ENCODE results near the gene NTPCR.

Gene NTPCR

DNA sequence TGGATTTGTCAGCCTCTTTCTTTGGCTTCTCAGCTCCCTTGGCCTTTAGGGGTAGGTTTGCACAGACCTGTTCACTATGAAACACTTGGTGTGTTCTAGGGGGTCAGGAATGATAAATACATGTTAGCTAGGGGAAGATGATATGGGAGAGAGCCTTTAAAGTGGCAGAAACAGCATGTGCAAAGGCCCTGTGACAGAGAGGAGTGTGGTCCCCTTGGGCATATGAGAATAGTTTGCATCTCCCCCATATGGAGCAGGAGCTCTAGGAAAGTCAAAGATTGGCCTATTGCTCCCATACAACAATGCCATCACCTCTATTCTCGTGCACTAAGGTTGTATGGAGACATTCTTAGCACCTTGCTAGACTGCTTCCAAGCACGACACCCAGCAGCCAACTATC lies 10.7 kb upstream of the NTPCR start:
- no peak for FAIRE-seq
- TF ChIP-seq, protein P1, sequence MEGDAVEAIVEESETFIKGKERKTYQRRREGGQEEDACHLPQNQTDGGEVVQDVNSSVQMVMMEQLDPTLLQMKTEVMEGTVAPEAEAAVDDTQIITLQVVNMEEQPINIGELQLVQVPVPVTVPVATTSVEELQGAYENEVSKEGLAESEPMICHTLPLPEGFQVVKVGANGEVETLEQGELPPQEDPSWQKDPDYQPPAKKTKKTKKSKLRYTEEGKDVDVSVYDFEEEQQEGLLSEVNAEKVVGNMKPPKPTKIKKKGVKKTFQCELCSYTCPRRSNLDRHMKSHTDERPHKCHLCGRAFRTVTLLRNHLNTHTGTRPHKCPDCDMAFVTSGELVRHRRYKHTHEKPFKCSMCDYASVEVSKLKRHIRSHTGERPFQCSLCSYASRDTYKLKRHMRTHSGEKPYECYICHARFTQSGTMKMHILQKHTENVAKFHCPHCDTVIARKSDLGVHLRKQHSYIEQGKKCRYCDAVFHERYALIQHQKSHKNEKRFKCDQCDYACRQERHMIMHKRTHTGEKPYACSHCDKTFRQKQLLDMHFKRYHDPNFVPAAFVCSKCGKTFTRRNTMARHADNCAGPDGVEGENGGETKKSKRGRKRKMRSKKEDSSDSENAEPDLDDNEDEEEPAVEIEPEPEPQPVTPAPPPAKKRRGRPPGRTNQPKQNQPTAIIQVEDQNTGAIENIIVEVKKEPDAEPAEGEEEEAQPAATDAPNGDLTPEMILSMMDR (IDR thresholded peaks at IDR 0.05; ENCODE audit: insufficient read depth, missing control alignments), result no peak
- DNase-seq (ENCODE audit: insufficient read length, low spot score), result no peak

DNA sequence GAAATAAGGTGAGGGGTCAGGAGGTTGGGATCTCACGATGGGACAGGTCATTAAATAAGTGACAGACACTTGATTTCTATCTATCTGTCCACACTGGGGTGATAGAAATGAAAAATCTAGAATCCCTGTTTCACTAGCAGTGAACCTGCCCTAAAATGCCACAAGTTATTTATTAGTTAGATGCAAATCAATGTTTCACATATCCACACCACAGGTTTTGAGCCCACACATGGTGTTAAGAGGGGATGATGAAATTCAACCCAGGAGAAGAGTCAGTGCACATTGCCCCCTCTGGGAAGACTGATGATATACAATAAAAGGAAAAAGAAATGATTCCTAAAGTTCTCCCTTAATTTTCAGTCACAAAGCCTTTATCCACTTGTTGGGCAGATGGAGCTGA lies 10.1 kb upstream of the NTPCR start:
- no peak for DNase-seq (ENCODE audit: insufficient read length, low spot score)
- FAIRE-seq, result no peak
- TF ChIP-seq, protein P1 (IDR thresholded peaks at IDR 0.05; ENCODE audit: insufficient read depth, missing control alignments), result no peak

DNA sequence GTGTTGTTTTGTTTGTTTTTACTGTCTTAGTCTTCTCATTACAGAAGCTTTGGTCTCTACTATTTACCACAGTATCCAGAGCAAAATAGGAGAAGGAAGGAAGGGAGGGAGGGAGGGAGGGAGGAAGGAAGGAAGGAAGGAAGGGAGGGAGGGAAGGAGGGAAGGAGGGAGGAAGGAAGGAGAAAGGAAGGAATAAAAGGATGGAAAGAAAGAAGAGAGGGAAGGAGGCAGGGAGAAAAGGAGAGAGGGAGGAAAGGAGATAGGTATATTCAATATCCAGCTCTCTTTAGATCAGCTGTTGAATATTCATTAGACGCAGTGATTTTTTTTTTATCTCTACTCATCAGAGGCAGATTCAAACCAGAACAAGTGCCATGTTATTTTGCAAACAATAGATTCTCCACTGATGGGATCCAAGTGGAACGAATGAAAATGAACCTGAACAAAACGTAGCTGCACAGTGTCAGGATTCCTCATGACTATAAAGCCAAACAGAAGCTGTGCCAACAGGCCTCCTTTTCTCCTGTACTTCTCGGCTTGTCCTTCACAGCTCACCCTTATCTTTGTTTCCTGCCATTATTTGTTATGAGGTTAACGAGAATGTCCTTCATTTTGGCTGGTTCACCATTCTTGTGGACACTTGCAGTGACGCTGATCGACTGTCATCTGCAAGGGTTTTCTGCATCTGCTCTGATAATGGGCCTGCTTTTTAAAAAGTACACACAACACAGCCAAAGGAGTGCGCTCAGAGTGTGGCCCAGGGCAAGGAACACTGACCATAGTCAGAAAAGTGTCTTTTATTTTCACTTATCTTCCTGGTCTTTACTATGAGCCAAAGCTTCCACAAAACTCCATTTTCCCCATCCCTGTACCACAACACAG lies 7.8 kb upstream of the NTPCR start:
- DNase-seq (ENCODE audit: insufficient read length, low spot score), result no peak
- TF ChIP-seq, protein P1 (IDR thresholded peaks at IDR 0.05; ENCODE audit: insufficient read depth, missing control alignments), result no peak
- FAIRE-seq, result no peak

DNA sequence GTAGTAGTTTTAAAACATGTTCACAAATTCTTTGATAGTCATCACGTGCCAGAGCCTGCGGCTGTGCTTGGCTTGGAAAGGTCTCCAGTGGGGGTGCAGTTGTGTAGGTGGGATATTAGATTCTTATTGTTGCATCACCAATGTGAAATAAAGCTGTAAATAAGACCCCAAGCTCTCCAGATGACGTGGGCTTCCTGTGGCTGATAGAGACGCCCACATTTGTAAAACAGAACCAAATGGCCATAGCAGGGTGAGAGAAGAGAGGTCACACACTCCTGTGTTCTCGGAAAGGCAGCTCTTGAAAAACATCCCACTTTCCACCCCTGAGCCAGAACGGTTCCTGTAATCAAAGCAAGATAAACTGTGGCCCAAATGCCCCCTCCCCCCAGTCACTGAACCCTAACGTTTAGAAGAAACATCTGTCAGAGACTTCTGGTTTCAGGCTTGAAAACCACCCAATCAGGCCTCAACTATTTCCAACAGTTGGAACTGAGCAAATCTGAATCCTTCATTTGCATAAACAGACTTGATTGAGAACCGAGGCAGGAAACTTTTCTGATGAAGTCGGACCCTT lies 6.6 kb upstream of the NTPCR start:
- DNase-seq (ENCODE audit: insufficient read length, low spot score) (no peak), FAIRE-seq (no peak)
- TF ChIP-seq, protein P1 (IDR thresholded peaks at IDR 0.05; ENCODE audit: insufficient read depth, missing control alignments), result no peak

DNA sequence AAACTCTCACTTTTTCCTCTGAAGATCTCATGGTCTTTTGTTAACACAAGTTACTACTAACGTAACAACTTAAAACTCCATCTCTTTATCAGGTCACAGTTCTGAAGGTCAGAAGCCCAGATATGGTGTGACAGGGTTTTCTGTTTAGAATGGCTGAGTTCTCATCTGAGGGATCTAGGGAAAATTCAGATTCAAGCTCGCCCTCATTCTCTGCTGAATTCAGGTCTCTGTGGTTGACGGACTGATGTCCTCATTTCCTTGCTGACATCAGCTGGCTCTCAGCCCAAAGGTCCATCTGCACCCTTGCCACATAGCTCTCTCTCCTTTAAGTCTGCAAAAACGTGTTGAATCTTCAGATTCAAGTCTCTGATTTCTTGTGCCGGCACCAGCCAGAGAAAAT lies 6.1 kb upstream of the NTPCR start:
- FAIRE-seq, result no peak
- no peak for DNase-seq (ENCODE audit: insufficient read length, low spot score)
- TF ChIP-seq, protein P1 (IDR thresholded peaks at IDR 0.05; ENCODE audit: insufficient read depth, missing control alignments), result no peak

DNA sequence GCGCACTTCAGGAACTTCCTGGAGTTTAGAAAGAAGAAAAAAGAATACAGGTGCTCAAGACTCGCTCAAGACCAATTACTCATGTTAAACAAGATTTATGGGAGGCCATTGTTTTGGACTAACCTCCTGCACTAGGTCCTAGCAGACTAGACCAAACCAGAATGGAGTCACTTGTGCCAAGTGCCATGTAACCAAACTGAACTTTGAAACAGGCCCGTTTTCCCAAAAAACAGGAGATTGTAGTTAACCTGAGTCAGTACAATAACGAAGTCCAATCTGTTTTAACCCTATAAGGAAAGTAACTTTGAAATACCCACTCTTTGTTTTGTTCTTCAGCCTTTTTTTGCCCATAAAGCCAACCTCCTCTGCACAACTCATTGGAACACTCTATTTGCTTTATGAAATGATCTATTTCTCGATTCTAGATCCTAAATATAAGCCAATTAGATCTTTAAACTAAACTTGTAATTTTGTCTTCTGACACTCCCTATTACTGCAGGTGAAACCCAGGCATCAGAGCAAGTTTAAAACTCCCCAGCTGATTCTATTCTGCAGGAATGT lies 695 bp upstream of the NTPCR start:
- TF ChIP-seq, protein P1 (IDR thresholded peaks at IDR 0.05; ENCODE audit: insufficient read depth, missing control alignments), result no peak
- DNase-seq (ENCODE audit: insufficient read length, low spot score) (no peak), FAIRE-seq (peak; percentile 78)

DNA sequence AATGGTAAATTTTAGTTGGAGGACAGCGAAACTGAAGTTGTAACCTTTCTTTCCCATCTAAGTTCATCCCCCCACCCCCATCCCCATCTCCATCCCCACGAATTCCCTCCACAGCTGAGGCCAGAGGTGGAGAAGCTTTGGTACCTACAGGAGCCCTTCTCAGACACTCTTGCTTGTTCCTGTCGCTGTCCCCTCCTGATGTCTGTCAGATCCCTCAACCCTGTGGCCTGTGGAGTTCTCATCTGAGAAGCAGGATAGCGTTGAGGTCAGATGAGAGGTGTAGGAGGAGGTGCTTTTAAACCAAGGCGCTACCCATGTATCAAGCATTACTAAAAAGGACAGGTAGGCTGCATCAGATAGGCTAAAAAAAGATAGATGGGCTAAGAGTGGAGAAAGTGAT lies 769 bp downstream of the NTPCR start:
- no peak for FAIRE-seq
- TF ChIP-seq, protein P1 (IDR thresholded peaks at IDR 0.05; ENCODE audit: insufficient read depth, missing control alignments), result no peak
- DNase-seq (ENCODE audit: insufficient read length, low spot score), result no peak

All from D721Med (cell line).